Stomach smooth muscle (tissue), 2 donors: ENCODE measurements around the gene MARCHF2.

Source experiments
- H3K27ac ChIP-seq: one replicate; pipeline ENCODE4 v1.7.0; 2013; ENCODE audit warnings: mild to moderate bottlenecking, low read length, inconsistent platforms
- H3K27me3 ChIP-seq, 2 donors: one replicate each; pipeline ENCODE4 v1.7.0; 2013; ENCODE audit warnings: low read length in 2 of 2; ENCODE audit not compliant: insufficient read depth in 2 of 2, control insufficient read depth in 1 of 2
- H3K36me3 ChIP-seq, 2 donors: one replicate each; pipeline ENCODE4 v1.7.0; 2013; ENCODE audit warnings: low read length in 2 of 2; ENCODE audit not compliant: control insufficient read depth in 2 of 2, insufficient read depth in 2 of 2
- H3K4me1 ChIP-seq: one replicate; pipeline ENCODE4 v1.7.0; 2013; ENCODE audit warnings: low read length; ENCODE audit not compliant: control insufficient read depth, insufficient read depth
- H3K4me3 ChIP-seq, 2 donors: one replicate each; pipeline ENCODE4 v1.7.0; 2013; ENCODE audit warnings: low read length in 2 of 2
- H3K9ac ChIP-seq, 2 donors: one replicate each; pipeline ENCODE4 v1.7.0; 2013; ENCODE audit warnings: low read length in 2 of 2, mild to moderate bottlenecking in 1 of 2
- H3K9me3 ChIP-seq, 2 donors: one replicate each; pipeline ENCODE4 v1.7.0; 2013; ENCODE audit warnings: low read length in 2 of 2; ENCODE audit not compliant: control insufficient read depth in 2 of 2
- donor health status: healthy.
- donor health status: Pancreatic carcinoma.

MARCHF2 gene

GRCh38 chr19:8463365-8463764 is 50.3 kb downstream of the MARCHF2 start:
- Histone ChIP-seq H3K27ac (no peak overlapping the region), H3K4me3 (no peak overlapping the region), H3K9ac (no peak overlapping the region), H3K36me3 (peaks cover 36 to 38% of the 10 kb centered on the region in 2 donors), H3K4me1 (peaks cover 23% of the 10 kb centered on the region), H3K9me3 (no peaks in the 10 kb centered on the region), H3K27me3 (no peaks in the 10 kb centered on the region)

DNA sequence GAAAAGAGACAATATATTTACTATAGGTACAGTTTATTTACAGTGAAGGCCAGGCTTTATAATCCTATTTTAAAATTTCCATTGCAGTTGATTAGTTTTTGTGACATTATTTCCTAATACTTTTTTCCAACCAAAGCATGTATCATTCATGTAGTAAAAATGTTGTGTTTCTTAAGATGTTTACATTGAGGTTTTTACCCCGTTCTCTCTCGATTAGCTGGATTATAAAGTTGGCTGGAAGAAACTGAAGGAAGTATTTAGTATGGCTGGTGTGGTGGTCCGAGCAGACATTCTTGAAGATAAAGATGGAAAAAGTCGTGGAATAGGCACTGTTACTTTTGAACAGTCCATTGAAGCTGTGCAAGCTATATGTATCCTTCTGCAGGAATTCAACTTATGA is 52.9 kb downstream of the MARCHF2 start:
- Histone ChIP-seq H3K9me3 (no peaks in the 10 kb centered on the region), H3K4me1 (peaks cover 3% of the 10 kb centered on the region), H3K4me3 (no peak overlapping the region), H3K9ac (no peak overlapping the region), H3K36me3 (peaks cover 61 to 63% of the 10 kb centered on the region in 2 donors), H3K27me3 (no peaks in the 10 kb centered on the region), H3K27ac (no peak overlapping the region)

- Histone ChIP-seq H3K9ac (no peak overlapping the region), H3K27me3 (no peaks in the 10 kb centered on the region), H3K9me3 (no peaks in the 10 kb centered on the region), H3K36me3 (peaks cover 64 to 70% of the 10 kb centered on the region in 2 donors), H3K4me1 (no peaks in the 10 kb centered on the region), H3K27ac (no peak overlapping the region), H3K4me3 (no peak overlapping the region)
Measured at GRCh38 chr19:8468124-8468523, 55.0 kb downstream of the MARCHF2 start.

DNA sequence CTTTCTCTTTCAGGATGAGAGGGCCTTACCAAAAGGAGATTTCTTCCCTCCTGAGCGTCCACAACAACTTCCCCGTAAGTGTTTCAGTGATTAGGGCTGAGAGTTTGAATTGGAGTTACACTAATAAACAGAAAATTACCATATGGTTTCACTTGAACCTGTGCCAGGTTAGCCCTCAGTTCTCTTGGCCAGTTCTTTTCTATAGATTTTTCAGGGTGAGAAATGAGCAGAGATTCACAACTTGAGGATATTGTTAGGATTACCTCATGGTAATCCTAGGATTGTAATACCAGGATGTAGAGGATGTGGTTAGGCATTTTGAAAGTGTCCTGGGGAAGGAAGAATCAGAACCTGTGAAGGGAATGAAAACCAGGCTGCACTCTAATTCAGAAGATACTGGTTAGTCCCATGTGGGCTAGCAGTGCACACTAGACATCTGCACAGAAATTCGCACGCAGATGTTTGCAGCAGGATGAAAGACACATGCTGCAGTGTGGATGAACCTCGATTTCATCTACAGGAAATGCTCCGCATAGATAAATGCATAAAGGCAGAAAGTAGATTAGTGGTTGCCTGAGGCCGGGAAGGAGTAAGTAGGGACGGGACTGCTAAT is 55.8 kb downstream of the MARCHF2 start:
- Histone ChIP-seq H3K27me3 (no peaks in the 10 kb centered on the region), H3K27ac (no peak overlapping the region), H3K4me1 (no peaks in the 10 kb centered on the region), H3K4me3 (no peak overlapping the region), H3K36me3 (peaks cover 63 to 67% of the 10 kb centered on the region in 2 donors), H3K9ac (no peak overlapping the region), H3K9me3 (no peaks in the 10 kb centered on the region)

DNA sequence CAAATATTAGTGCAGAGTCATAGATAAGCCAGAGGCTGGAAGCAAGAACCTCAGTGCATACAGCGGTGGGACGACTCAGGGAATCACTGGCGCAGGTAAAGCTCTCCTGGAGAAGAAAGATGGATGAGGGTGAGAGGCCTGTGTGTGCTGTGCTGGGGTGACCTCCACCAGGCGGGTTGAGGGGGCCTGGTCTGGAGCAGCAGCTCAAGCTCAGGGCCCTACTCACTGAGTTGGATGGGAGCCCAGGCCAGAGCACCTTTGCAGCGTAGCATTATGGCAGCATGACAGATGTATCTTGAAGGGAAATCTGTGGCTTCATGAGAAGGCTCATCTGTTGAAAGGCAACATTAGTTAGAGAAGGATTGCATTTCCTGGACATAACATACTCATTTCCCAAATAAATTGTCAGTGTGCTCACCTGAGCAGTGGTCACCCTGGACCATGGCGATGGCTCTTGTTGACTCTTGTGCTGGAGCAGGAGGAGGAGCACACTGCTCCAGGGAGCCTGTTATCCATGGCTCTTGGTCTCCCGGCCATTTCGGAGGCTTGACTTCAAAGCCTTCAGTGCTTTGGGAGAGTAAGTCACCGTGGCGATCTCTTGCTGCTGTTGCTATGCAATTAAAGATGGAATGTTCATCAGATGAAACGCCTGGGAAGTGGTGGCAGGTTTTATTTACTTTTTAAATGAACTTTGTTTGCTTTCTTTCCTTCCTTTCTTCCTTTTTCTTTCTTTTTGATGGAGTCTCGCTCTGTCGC is 56.7 kb downstream of the MARCHF2 start:
- no peaks in the 10 kb centered on the region for H3K4me1 ChIP-seq
- no peaks in the 10 kb centered on the region for H3K27me3 ChIP-seq
- H3K36me3 ChIP-seq, result peaks cover 65 to 67% of the 10 kb centered on the region in 2 donors
- H3K4me3 ChIP-seq, result no peak overlapping the region
- H3K27ac ChIP-seq, result no peak overlapping the region
- no peak overlapping the region for H3K9ac ChIP-seq
- no peaks in the 10 kb centered on the region for H3K9me3 ChIP-seq

GRCh38 chr19:8473648-8474476 is 60.8 kb downstream of the MARCHF2 start:
- no peaks in the 10 kb centered on the region for H3K27me3 ChIP-seq
- peaks cover 14% of the 10 kb centered on the region for H3K4me1 ChIP-seq
- no peak overlapping the region for H3K4me3 ChIP-seq
- no peak overlapping the region for H3K27ac ChIP-seq
- no peaks in the 10 kb centered on the region for H3K9me3 ChIP-seq
- H3K9ac ChIP-seq, result no peak overlapping the region
- peaks cover 42 to 64% of the 10 kb centered on the region in 2 donors for H3K36me3 ChIP-seq

DNA sequence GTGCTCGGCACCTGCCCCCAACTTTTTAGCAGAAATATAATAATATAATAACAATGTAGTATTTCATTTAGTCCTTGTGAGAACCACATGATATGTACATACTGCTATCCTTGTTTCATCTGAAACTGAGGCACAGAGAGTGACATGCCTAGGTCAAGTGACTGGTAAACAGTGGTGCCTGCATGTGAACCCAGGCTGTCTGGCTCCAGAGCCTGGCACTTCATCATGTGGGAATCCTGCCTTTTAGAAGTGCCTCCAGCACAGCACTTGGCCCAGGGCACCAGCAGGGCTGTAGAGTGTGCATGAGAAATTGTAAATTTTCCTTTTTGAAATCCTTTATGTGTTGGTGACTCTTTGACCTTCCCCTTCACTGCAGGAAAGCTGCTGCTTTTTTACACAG is 61.9 kb downstream of the MARCHF2 start:
- no peaks in the 10 kb centered on the region for H3K27me3 ChIP-seq
- no peak overlapping the region for H3K27ac ChIP-seq
- no peaks in the 10 kb centered on the region for H3K9me3 ChIP-seq
- peaks cover 33 to 55% of the 10 kb centered on the region in 2 donors for H3K36me3 ChIP-seq
- H3K9ac ChIP-seq, result no peak overlapping the region
- H3K4me3 ChIP-seq, result no peak overlapping the region
- H3K4me1 ChIP-seq, result peaks cover 14% of the 10 kb centered on the region

- Histone ChIP-seq H3K9ac (no peak overlapping the region), H3K27me3 (no peaks in the 10 kb centered on the region), H3K27ac (no peak overlapping the region), H3K36me3 (peaks cover 22 to 50% of the 10 kb centered on the region in 2 donors), H3K9me3 (no peaks in the 10 kb centered on the region), H3K4me3 (no peak overlapping the region), H3K4me1 (peaks cover 14% of the 10 kb centered on the region)
Measured at GRCh38 chr19:8476524-8476923, 63.4 kb downstream of the MARCHF2 start.

DNA sequence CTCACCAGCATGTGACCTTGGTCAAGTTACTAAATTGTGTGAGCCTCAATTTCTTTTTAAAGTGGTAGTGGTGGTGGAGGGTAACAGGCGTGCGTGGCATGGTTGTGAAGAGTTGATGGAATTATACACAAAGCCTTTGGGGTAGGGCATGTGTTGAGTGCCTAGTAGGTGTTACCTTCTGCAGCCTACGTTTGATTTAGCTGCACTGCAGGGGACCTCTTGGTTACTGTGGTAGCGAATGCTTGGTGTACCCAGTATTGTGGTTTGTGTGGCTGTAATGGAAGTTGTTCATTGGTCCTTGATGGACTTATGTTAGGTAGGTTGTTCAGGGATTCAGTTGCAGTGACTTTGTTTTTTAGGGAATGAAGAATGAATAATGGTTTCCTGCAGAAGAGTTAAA is 64.8 kb downstream of the MARCHF2 start:
- Histone ChIP-seq H3K36me3 (peaks cover 26 to 54% of the 10 kb centered on the region in 2 donors), H3K27ac (no peak overlapping the region)

GRCh38 chr19:8478598-8478997 is 65.5 kb downstream of the MARCHF2 start:
- no peaks in the 10 kb centered on the region for H3K9me3 ChIP-seq
- H3K36me3 ChIP-seq, result peaks cover 31 to 60% of the 10 kb centered on the region in 2 donors
- H3K4me3 ChIP-seq, result no peak overlapping the region
- H3K27me3 ChIP-seq, result no peaks in the 10 kb centered on the region
- H3K27ac ChIP-seq, result no peak overlapping the region
- H3K4me1 ChIP-seq, result peaks cover 14% of the 10 kb centered on the region
- no peak overlapping the region for H3K9ac ChIP-seq

More for the DNA sequence above, 64.8 kb downstream of the MARCHF2 start:
- peaks cover 14% of the 10 kb centered on the region for H3K4me1 ChIP-seq
- no peaks in the 10 kb centered on the region for H3K9me3 ChIP-seq
- no peak overlapping the region for H3K9ac ChIP-seq
- H3K27me3 ChIP-seq, result no peaks in the 10 kb centered on the region
- H3K4me3 ChIP-seq, result no peak overlapping the region
